GM21381 (cell line): ENCODE data around the gene SGSH.
"Not testable (repeated sequence)": the region's sequence is repeated elsewhere in the genome, so short reads cannot be mapped to it uniquely, and the experiment has no call there.

Experiments
- ATAC-seq: cut with Tn5 transposase; IDR thresholded peaks from one replicate; pipeline ENCODE4 v1.9.1; 2021; ENCODE audit warnings: mild to moderate bottlenecking, moderate library complexity; ENCODE audit not compliant: unreplicated experiment

Gene SGSH

GRCh38 chr17:80212511-80212910 is 7.6 kb downstream of the SGSH start:
- ATAC-seq: no peak

- no peak for ATAC-seq
Measured at GRCh38 chr17:80212109-80212508, 8.0 kb downstream of the SGSH start.

- ATAC-seq: no peak
Measured at GRCh38 chr17:80210348-80211108, 9.6 kb downstream of the SGSH start.

GRCh38 chr17:80209765-80210164 is 10.4 kb downstream of the SGSH start:
- no peak for ATAC-seq

- ATAC-seq: no peak
Measured at GRCh38 chr17:80208050-80208449, 12.1 kb downstream of the SGSH start.

GRCh38 chr17:80205811-80206210 is 14.3 kb downstream of the SGSH start:
- ATAC-seq: no peak

GRCh38 chr17:80204626-80205468 is 15.3 kb downstream of the SGSH start:
- ATAC-seq: no peak

- ATAC-seq: no peak
Measured at GRCh38 chr17:80203471-80203963, 16.6 kb downstream of the SGSH start.

GRCh38 chr17:80202197-80202596 is 17.9 kb downstream of the SGSH start:
- ATAC-seq: no peak

- ATAC-seq: no peak
Measured at GRCh38 chr17:80201446-80201845, 18.7 kb downstream of the SGSH start.

- not testable (repeated sequence) for ATAC-seq
Measured at GRCh38 chr17:80199295-80199694, 20.8 kb downstream of the SGSH start.

GRCh38 chr17:80198144-80198661 is 21.9 kb downstream of the SGSH start:
- no peak for ATAC-seq

GRCh38 chr17:80196652-80197051 is 23.5 kb downstream of the SGSH start:
- no peak for ATAC-seq

GRCh38 chr17:80195671-80196529 is 24.2 kb downstream of the SGSH start:
- ATAC-seq: no peak

GRCh38 chr17:80195141-80195540 is 25.0 kb downstream of the SGSH start:
- ATAC-seq: no peak

- no peak for ATAC-seq
Measured at GRCh38 chr17:80191865-80192661, 28.1 kb downstream of the SGSH start.

- ATAC-seq: no peak
Measured at GRCh38 chr17:80191192-80191591, 28.9 kb downstream of the SGSH start.

GRCh38 chr17:80190716-80191115 is 29.4 kb downstream of the SGSH start:
- ATAC-seq: no peak

GRCh38 chr17:80189611-80190010 is 30.5 kb downstream of the SGSH start:
- no peak for ATAC-seq

GRCh38 chr17:80187515-80187941 is 32.6 kb downstream of the SGSH start:
- no peak for ATAC-seq
